ENCODE measurements around the gene SLC38A8. TPM values are rescaled to one million over a fixed set of nuclear protein-coding genes. Genes with fewer than 3 reads are reported as not detected.

SLC38A8 gene
- total RNA-seq, 1 donor from 2014 or later: not detected

DNA sequence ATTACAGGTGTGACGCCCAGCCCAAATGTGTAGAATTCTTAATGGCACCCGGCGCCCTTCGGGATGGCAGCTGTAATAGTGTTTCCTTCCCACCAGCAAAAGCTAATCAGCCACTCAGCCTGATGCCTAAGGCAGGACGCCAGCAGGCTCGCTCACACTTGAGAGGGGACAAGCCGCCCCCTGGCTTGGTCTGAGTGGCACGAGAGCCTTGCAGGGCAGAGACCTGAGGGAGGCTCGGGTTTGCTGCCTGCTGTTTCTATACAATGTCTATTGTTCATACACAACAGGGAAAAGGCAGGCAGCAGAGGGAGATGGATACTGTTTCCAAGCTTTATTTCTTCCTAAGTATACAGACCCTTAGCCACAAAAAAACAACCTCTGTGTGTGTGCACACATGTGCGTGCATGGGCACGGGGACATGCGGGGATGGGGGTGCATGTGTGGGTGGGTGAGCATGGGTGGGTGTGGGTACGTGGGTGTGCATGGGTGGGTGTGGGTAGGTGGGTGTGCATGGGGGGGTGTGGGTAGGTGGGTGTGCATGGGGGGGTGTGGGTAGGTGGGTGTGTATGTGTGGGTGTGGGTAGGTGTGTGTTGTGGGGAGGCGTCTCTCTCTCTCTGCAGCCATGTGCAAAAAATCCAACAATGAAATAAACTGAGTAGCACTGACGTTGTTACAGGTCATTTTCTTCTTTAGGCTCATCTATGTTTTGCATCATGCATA, 10.0 kb downstream of the SLC38A8 start:
- DNase-seq (ENCODE audit: low read depth in 2 of 2): no peak

DNA sequence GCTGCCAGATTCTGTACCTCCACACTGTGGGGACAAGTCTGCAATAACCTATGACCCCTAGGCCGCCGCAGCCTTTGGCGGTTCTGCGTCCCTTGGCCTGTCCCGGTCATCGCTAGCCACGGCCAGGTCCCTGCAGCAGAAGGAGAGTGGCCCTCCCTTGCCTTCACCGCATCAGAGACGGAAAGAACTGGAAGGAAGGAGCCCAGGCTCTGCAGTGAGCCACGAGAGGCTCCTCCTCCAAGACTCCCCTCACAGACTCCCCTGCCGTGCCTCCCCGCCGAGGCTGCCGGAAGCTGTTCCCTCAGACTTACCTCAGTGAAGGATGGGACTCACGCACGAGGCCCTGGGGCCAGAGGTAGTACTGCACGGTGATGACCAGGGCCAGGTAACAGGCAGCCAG, 11.0 kb downstream of the SLC38A8 start:
- DNase-seq (ENCODE audit: low read depth in 2 of 2): no peak

DNA sequence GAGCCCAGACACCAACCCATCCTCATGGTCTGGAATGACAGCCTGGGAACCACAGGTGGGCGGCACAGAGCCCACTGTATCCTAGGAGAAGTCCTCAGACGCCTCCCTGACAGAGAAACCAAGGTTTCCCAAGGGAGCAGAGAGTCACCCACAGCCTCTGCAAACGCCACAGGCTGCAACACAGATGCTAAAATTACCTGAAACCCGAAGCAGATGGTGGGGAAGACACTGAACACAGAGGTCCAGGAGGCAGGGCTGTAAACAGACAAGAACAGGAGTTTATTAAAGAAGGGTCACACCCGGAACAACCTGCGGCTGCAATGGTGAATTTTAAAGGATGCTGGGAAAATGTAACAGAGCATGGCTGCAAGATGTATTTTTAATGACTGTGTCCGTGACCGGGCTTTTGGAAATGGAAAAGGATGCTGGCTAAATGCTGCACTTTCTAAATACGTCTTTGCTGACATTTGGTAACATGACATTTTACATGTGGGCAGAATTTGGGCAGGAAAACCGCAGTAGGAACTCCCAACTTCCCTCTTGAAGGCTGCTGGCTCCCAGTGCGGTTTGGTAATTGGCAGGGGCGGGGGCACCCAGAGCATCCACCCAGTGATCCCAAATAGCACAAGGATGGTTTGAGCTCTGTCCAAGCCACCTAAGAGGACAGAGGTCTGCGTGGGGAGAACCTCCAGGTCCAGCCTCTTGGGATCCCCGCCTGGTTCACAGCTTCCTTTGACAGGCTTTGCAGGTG, 13.1 kb downstream of the SLC38A8 start:
- no peak for DNase-seq (ENCODE audit: low read depth in 2 of 2)

DNA sequence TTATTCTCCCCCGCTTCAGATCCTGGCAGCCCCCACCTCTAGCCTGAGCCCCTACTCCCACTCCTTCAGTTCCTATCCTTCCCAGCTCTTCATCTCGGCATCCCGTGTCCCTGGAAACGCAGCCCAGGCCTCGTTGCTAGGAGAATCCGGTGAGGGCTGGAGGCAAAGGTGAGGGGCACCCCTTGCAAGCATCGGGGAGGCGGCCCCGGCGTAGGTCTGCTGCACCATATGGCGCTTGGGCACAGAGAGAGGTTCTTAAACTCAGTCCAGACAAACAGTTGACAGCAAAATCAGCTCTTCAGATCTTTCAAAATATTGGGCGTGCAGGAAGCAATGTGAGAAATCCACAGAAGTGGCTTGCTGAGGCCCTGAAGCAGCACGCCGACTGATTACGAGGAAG, 15.0 kb downstream of the SLC38A8 start:
- DNase-seq (ENCODE audit: low read depth in 2 of 2): no peak

DNA sequence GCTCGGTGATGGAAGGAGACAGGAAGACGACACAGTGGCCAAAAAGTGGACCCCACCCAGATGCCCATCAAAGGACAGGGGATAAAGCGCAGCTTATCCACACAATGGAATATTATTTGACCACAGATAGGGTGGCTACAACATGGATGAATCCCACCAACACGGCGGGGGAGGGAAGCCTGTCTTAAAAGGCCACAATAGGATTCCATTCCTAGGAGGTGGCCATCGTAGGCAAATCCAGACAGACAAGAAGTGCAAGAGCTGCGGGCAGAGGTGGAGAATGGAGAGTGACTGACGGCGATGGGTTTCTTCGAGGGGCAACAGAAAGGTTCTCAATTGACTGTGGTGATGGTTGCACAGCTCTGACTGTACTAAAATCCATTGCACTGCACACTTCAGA, 16.0 kb downstream of the SLC38A8 start:
- DNase-seq (ENCODE audit: low read depth in 2 of 2): no peak

DNA sequence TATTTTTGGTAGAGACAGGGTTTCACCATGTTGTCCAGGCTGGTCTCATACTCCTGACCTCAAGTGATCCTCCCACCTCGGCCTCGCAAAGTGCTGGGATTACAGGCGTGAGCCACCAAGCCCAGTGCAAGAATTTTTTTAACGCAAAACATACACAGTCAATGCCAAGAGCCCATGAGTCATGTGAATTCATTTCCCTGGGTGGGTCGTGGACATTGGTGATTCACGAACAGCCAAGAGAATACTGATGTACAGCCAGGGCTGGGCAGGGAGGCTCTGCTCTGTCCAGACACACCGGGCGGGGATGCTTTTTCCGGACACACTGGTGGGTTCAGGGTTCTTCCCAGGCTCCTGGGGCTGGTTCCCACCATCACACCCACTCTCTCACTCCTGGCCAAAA, 17.7 kb downstream of the SLC38A8 start:
- peak; percentile 44 to 83 for DNase-seq (ENCODE audit: low read depth in 2 of 2)

DNA sequence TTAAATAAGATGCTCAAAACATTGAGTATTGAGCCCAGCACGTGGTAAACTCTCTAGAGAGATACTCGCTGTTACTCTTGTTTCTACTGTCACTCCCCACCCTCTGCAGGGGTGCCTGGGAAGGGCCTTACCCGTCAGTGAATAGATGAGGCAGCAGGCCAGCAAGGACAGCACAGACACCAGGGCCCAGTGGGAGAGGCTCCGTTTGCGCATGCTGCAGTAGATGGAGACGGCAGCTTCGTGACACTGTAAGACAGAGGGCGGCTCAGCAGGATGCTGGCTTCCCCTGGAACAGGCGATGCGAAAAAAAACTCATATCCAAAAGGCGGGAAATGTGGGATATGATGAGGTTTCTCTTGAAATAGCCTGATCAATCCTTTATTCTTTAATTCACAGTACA, 20.0 kb downstream of the SLC38A8 start:
- no peak for DNase-seq (ENCODE audit: low read depth in 2 of 2)

DNA sequence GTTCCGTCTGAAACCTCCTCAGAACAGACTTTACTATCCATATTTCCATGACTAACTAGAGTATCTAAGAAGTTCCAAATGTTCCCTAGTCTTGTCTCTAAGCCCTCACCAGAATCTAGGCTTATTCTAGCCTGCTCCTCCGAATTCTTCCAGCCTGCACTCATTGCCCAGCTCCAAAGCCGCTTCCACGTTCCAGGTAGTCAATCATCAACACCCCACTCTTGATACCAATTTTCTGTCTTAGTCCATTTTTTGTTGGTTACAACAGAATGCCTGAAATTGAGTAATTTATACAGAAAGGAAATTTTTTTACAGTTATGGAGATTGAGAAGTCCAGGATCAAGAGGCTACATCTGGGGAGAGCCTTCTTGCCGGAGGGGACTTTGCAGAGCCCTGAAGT, 21.1 kb downstream of the SLC38A8 start:
- DNase-seq (ENCODE audit: low read depth in 2 of 2): no peak

DNA sequence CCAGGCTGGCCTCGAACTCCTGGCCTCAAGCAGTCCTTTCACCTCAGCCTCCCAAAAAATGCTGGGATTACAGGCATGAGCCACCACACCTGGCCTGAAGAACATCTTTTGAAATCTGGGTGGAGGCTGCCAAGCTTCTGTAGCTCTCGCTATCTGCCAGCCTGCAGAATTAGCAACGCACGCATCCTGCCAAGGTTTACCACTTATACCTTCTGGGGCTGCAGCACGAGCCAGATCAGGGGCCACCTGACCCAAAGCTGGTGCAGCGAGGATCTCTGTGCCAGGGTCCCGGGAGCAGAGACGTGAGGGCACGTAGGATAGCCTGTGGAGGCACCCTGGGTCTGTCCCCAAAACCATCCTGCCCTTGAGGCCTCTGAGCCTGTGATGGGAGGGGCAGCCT, 22.2 kb downstream of the SLC38A8 start:
- no peak for DNase-seq (ENCODE audit: low read depth in 2 of 2)

DNA sequence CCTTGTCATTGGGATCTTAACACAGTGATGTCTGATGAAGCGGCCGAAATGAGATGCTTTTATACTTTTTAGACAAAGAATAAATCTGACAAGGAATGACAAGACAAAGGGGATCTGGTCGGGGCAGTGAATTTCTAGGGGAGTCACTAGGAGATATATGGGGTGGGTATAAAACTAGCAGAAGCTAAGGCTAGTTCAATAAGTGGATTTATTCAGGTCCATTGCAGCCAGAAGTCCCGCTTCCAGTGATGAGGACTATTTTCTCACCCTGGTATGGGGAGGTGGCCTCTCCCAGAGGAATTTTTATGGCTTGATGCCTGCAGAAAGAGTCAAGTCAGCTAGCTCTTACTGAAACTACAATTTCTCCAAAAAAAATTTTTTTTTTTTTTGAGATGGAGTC, 23.9 kb downstream of the SLC38A8 start:
- DNase-seq (ENCODE audit: low read depth in 2 of 2): no peak

DNA sequence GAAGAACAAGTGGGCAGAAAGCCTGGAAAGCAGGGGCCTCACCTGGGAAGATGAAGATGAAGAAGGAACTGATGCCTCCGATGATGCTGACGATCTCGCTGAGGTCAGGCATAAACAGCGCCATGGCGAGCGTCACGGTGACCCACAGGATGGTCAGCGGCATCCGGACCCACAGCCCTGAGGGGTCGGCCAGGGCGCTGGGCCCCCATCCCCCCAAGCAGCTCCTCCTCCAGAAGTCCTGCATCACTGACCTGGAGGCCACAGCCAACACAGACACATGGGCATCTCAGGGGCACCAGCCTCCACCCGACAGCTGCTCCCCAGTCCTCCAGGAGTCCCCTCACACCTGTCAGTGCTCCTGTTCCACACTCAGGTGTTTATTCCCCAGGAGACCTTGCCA, 26.1 kb downstream of the SLC38A8 start:
- no peak for DNase-seq (ENCODE audit: low read depth in 2 of 2)

DNA sequence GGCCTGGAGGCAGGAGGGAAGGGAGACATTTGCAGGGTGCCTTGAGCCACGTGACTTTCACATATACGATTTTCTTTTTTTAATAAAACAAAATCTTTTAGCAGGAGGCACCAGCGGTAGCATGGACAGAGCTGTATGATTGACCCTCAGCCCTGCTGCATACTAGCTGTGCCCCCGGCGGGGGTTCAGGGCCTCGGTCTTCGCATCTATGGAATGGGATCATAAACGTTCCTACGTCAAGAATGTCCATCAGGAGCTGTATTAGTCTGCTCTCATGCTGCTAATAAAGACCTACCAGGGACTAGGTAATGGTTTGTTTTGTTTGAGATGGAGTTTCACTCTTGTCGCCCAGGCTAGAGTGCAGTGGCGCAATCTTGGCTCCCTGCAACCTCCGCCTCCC, 27.2 kb downstream of the SLC38A8 start:
- no peak for DNase-seq (ENCODE audit: low read depth in 2 of 2)

DNA sequence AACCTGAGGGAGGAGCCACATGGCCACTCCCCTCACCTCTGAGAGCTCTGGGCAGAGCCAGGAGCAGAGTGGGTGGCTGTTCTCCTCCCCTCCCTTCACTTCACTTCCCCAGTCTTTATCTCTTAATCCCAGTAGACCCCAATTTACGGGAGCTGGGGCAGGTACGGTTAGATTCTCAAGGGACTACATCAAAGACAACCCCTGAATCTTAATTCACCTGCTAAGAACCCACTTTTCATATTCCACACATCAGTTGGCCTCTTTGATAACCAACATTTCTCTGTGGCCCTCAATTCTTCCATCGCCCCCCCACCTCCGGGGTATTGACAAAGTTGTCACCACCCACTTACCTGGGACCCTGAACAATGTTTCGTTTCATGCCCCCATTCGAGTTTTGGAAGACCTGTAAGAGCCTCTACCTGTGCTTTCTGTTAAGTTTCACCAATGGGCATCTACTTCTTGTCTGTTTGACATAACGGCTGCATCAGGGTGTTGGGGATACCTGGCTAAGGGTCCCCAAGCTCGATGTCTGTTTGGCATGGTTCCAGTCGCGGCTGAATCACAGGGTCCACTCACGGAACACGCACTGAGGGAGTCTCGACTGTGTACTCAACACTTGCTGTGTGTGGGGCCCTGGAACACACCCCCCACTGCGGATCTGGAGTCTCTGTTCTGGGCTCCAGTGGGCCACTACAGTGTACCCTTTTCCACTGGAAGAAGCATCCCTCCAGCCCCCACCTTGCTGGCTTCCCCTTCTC, 27.8 kb downstream of the SLC38A8 start:
- no peak for DNase-seq (ENCODE audit: low read depth in 2 of 2)

DNA sequence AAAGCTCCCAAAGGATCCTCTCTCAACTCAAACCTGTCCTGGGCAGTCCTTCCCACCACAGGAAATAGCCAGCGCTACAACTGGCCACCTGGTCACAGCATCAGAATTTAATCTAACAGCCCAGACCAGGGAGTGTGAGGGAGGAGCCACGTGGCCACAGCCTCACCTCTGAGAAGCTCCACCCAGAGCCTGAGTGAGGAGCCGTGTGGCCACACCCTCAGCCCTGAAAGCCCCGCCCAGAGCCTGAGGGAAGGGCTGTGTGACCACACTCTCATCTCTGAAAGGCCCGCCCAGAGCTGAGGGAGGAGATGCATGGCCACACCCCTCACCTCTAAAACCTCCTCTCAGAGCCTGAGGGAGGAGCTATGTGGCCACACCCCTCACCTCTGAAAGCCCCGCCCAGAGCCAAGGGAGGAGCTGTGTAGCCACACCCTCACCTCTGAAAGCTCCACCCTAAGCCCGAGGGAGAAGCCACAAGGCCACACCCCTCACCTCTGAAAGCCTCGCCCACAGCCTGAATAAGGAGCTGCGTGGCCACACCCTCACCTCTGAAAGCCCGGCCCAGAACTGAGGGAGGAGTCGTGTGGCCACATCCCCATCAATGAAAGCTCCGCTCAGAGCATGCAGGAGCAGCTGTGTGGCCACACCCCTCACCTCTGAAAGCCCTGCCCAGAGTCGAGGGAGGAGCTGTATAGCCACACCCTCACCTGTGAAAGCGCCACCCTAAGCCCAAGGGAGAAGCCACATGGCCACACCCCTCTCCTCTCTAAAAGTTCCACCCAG, 28.6 kb downstream of the SLC38A8 start:
- DNase-seq (ENCODE audit: low read depth in 2 of 2): peak; percentile 40 to 49

DNA sequence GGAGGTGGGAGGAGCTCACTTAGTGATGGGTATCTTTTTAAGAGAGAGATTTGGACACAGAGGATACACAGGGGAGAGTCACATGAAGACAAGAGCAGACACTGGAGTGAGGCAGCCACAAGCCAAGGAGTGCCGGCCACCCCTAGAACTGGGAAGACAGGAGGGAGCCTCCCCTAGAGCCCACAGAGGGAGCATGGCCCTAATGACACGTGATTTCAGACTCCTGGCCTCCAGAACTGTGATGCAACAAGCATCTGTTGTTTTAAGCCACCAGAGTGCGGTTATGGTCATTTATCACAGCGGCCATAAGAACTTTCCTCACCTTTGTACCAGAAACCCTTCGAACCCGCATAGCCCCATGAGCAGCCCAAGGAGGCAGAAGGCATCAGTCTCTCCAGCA, 33.3 kb downstream of the SLC38A8 start:
- DNase-seq (ENCODE audit: low read depth in 2 of 2): no peak

DNA sequence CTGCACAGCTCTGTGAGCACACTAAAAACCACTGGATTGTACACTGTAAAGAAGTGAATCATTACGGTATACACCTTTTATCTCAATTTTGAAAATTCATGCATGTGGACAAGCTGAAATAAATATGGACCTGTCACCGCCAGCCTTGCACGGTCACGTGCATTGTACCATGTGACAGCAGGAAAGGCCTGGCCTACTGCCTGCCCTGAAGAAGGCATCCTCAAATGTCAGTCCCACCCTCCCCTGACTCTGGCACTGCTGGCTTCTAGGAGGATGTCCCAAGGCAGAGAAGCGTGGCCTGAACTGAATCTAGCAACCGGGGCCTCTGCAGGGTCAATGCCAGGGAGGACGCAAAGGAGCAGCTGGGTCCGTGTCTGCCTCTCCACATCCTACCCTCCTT, 34.6 kb downstream of the SLC38A8 start:
- no peak for DNase-seq (ENCODE audit: low read depth in 2 of 2)

DNA sequence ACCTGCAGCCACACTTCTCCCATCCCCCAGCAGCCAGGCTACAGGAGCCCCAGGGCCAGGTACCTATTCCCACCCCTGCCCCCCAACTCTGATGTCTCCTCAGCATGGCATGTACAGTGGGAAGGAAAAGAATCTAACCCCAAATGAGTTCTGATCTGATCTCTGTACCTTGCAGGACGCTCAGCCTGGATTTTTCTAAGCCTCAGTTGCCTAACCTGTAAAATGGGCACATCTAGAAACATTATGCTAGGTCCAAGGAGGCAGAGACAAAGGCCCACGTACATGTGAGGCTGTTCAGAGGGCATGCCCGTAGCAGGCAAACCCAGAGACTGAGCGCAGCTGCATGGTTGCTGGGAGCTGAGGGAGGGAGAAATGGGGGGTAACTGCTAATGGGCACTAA, 35.1 kb downstream of the SLC38A8 start:
- no peak for DNase-seq (ENCODE audit: low read depth in 2 of 2)

DNA sequence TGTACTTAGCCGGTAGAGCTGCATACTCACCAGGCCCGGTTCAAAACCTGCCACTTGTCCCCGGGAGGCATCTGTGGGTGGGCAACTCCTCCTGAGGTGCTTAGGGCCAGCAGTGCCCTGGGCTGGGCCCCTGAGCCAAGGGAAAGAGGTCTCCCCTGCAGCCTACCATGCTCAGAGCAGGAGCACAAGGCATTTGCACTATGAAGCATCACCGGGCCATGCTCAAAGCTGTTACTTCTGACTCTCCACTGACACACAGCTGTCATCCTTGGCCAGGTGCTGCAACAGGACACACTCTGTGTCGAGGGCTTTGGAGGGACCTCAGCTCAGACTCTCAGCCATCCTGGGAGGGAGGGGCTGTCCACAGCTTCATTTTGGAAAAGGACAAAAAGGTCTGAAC, 37.2 kb downstream of the SLC38A8 start:
- no peak for DNase-seq (ENCODE audit: low read depth in 2 of 2)

DNA sequence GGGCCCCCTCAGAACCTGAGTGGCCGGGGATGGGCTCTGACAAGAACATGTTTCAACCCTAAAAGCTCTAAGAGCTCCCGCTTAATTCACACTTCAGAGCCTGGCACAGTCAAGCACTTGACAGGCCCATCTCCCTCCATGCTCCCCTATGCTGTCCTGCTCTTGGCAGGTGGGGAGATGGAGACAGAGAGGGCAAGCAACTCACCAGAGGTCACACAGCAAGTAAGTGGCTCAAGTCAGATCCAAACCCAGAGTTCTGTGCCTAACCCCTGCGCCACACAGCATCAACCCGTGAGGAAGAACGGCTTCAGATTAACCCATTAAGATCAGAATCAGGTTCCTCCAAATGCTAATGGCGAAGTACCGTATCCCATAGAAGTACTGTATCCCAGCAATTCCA, 38.2 kb downstream of the SLC38A8 start:
- no peak for DNase-seq (ENCODE audit: low read depth in 2 of 2)

DNA sequence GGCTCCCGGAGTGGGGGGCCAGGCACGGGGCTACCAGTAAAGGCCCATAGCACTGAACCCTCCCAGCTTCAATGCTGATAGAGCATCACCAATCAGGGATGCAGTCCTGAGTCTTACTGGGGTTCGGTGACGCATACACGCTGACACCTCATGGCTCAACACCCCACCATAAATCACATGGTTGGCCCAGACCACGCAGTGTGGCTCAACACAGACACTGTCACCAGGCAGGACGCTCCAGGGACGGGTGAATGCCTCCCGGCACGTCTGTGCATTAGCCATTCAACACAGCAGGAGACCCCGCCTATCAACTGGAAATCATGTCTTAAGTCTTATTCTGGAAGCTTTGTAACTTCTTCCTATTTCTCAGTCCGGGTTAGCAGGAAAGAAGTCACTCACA, 39.6 kb downstream of the SLC38A8 start:
- DNase-seq (ENCODE audit: low read depth in 2 of 2): no peak

DNA sequence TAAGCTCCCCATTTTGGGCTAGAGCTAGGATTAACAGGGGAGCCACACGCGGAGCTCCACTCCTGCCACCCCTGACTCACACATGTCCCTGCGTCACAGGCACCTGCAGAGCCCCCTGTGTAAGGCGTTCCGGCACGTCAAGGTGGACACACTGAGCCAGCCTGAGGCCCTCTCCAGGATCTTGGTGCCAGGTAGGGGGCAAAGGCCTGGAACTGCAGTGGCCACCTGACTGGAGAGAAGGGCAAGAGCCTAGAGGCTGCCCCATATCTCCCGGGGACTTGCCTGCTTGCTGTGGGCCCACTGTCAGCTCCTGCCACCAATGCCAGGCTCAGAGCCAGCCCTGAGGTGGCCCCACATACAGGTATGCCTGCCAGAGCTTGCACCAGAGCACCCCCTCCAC, 40.9 kb downstream of the SLC38A8 start:
- no peak for DNase-seq (ENCODE audit: low read depth in 2 of 2)

Measured in lung microvascular endothelial cell (primary cell).